Measurements from ENCODE around the gene ACVRL1.

GRCh38 chr12:51860986-51861385, 46.3 kb upstream of the ACVRL1 start:
- TF ChIP-seq POLR2AphosphoS5 (IDR thresholded peaks at IDR 0.05) (no peak), CTCF (IDR thresholded peaks at IDR 0.05) (no peak)
